HEK293T (cell line): ENCODE data around the gene GJB1.

Source experiments
- ELF4 ChIP-seq: fragments of 450-650 bp; IDR thresholded peaks from 2 replicates; pipeline ENCODE4 v1.6.1; 2017; ENCODE audit warnings: antibody characterized with exemption
- FOXM1 ChIP-seq: fragments of 450-650 bp; IDR thresholded peaks from 2 replicates; pipeline ENCODE4 v1.6.1; 2017; ENCODE audit warnings: mild to moderate bottlenecking, borderline replicate concordance
- LEF1 ChIP-seq: fragments of 450-650 bp; IDR thresholded peaks from 2 replicates; pipeline ENCODE4 v1.6.1; 2017; ENCODE audit warnings: mild to moderate bottlenecking, borderline replicate concordance
- NFRKB ChIP-seq: fragments of 450-650 bp; IDR thresholded peaks from 2 replicates; pipeline ENCODE4 v1.6.1; 2016; ENCODE audit warnings: mild to moderate bottlenecking, moderate library complexity
- SP1 ChIP-seq: fragments of 450-650 bp; IDR thresholded peaks from 2 replicates; pipeline ENCODE4 v1.6.1; 2017
- TARDBP ChIP-seq: fragments of 450-650 bp; IDR thresholded peaks from 2 replicates; pipeline ENCODE4 v1.6.1; 2016

GRCh38 chrX:71173440-71173839 is 49.6 kb upstream of the GJB1 start:
- TF ChIP-seq FOXM1 (no peak), TARDBP (no peak), ELF4 (no peak), NFRKB (no peak), SP1 (no peak), LEF1 (no peak)
